ENCODE results near the gene ARFGEF2. TPM values are rescaled to one million over a fixed set of nuclear protein-coding genes. Genes with fewer than 3 reads are reported as not detected.

ARFGEF2 gene
- total and polyA plus RNA-seq, 2 of the 8 experiments (the other 6 are each of a cell fraction or from before 2014, with no cell fraction given): 8.1 to 21.8 TPM

GRCh38 chr20:48931527-48932374 is 10.2 kb downstream of the ARFGEF2 start (continued):
- TF ChIP-seq CHD7 (IDR thresholded peaks at IDR 0.05; ENCODE audit: insufficient replicate concordance, low read length): no peak
- no peak for TF ChIP-seq KDM4A (IDR thresholded peaks at IDR 0.05; ENCODE audit: low read depth, low read length, severe bottlenecking)
- no peak for TF ChIP-seq CTCF (IDR thresholded peaks at IDR 0.05; ENCODE audit: control extremely low read depth in 1 of 3, insufficient read depth in 1 of 3, low read depth in 1 of 3, low read length in 3 of 3)
- TF ChIP-seq MAX (IDR thresholded peaks at IDR 0.05): no peak
- no peak for TF ChIP-seq YY1 (IDR thresholded peaks at IDR 0.05; ENCODE audit: low read depth, low read length)
- no peak for TF ChIP-seq GABPA (IDR thresholded peaks at IDR 0.05; ENCODE audit: borderline replicate concordance, insufficient read depth, low read length)
- no peak for TF ChIP-seq JUND (IDR thresholded peaks at IDR 0.05; ENCODE audit: low read length)

Data from H1 (cell line).